K562 (cell line): ENCODE measurements around the gene GABPB1. TPM values are rescaled to one million over a fixed set of nuclear protein-coding genes. Genes with fewer than 3 reads are reported as not detected.

ENCODE experiments used
- ATF3 ChIP-seq, 2 experiments: fragments of 450-650 bp in 1 of 2; sonication (generic) in 1 of 2; formaldehyde crosslinking in 1 of 2; IDR thresholded peaks in 1 of 2; conservative IDR thresholded peaks in 1 of 2; 2 replicates each; pipeline versions ENCODE4 v1.6.1 to v1.8.1; 2016 to 2023; ENCODE audit warnings: mild to moderate bottlenecking in 2 of 2, moderate library complexity in 2 of 2, inconsistent platforms in 1 of 2, missing genetic modification reagents in 1 of 2
- CSDE1 ChIP-seq, 2 experiments: fragments of 450-650 bp; IDR thresholded peaks; 2 replicates each; pipeline ENCODE4 v1.6.1; 2016; ENCODE audit warnings: mild to moderate bottlenecking in 1 of 2
- EGR1 ChIP-seq: fragments of 450-650 bp; conservative IDR thresholded peaks from 2 replicates; pipeline ENCODE4 v1.6.1; 2017; ENCODE audit warnings: mild to moderate bottlenecking
- MGA ChIP-seq: fragments of 450-650 bp; IDR thresholded peaks from 2 replicates; pipeline ENCODE4 v1.6.1; 2016; ENCODE audit warnings: mild to moderate bottlenecking, moderate library complexity
- RCOR1 ChIP-seq, 2 experiments: IDR thresholded peaks; 2 replicates each; pipeline ENCODE4 v1.6.1; 2012; ENCODE audit warnings: low read depth in 2 of 2, low read length in 2 of 2, borderline replicate concordance in 1 of 2, improper control_type of control experiment in 1 of 2
- TSHZ1 ChIP-seq: fragments of 250-450 bp; sonication (Bioruptor Pico); IDR thresholded peaks from 2 replicates; pipeline ENCODE4 v1.4.0; 2020; ENCODE audit warnings: mild to moderate bottlenecking, moderate library complexity
- ZNF696 ChIP-seq: fragments of 250-450 bp; sonication (Bioruptor Pico); conservative IDR thresholded peaks from 2 replicates; pipeline ENCODE4 v1.4.0; 2020; ENCODE audit warnings: mild to moderate bottlenecking, moderate library complexity
- polyA plus RNA-seq, 8 experiments: library from polyadenylated mRNA; depleted of rRNA in 4 of 8; stranded (reverse) in 5 of 8; unstranded in 3 of 8; fragments of >200 nt; fragmentation: Nextera tagmentation in 2 of 8; fragmentation: Illumina TruSeq in 1 of 8; extraction: Ambion mirVana in 2 of 8; extraction: Trizol in 1 of 8; gene quantifications; 2 replicates each; pipeline versions ENCODE4 v1.2.1 to v1.2.3, GENCODE V29; 2011 to 2014; ENCODE audit warnings: inconsistent platforms in 1 of 8, missing spikeins in 1 of 8
- total RNA-seq, 7 experiments: library from RNA; depleted of rRNA in 6 of 7; stranded (reverse); fragments of >200 nt in 6 of 7; fragmentation: Illumina TruSeq in 2 of 7; extraction: Trizol in 2 of 7; gene quantifications; 2 replicates each; pipeline versions ENCODE4 v1.2.1 to v1.2.3, GENCODE V29; 2011 to 2021; ENCODE audit warnings: low replicate concordance in 1 of 7

GABPB1 gene
- total and polyA plus RNA-seq, 9 of the 15 experiments (the other 6 are each of a cell fraction or from before 2014, with no cell fraction given) = 11.8 to 42.3 (median 33.2) TPM

- TF ChIP-seq ATF3 (IDR thresholded peaks at IDR 0.05) (peak; percentile 84), ATF3 (CRISPR knock-in tag; conservative IDR thresholded peaks at IDR 0.05) (no peak), MGA (0 out of 2 replicates have a peak, but pooled peaks have one; percentile 16), ZNF696 (no peak), TSHZ1 (CRISPR knock-in tag) (no peak), CSDE1 (IDR thresholded peaks at IDR 0.05) (no peak), RCOR1 (IDR thresholded peaks at IDR 0.05; ENCODE audit: borderline replicate concordance in 1 of 2, low read depth in 2 of 2, low read length in 2 of 2) (peak in 1 of 2 experiments; percentile 46; a peak in 2 of 4 replicates), EGR1 (no peak)
These were observed 98.6 kb downstream of the GABPB1 start (continued) for GRCh38 chr15:50256188-50257041.
